SK-N-SH (cell line): ENCODE data around the gene TRIM44.

ENCODE experiments used
- EP300 ChIP-seq, 2 experiments: IDR thresholded peaks; 2 replicates each; pipeline versions ENCODE4 v1.4.0 to v1.6.1; 2012; ENCODE audit warnings: borderline replicate concordance in 1 of 2, low read depth in 1 of 2, low read length in 1 of 2
- JUND ChIP-seq: IDR thresholded peaks from 2 replicates; pipeline ENCODE4 v1.4.0; 2012
- POLR2AphosphoS5 ChIP-seq: IDR thresholded peaks from 2 replicates; pipeline ENCODE4 v1.6.1; 2012; ENCODE audit warnings: low read depth, low read length
- REST ChIP-seq: IDR thresholded peaks from 2 replicates; pipeline ENCODE4 v1.6.1; 2012; ENCODE audit warnings: mild to moderate bottlenecking, low read depth, low read length, moderate library complexity
- TF ChIP-seq, protein P1 (sequence below): fragments of 200-600 bp; sonication (generic); IDR thresholded peaks from 2 replicates; pipeline ENCODE4 v1.6.1; 2017; ENCODE audit warnings: antibody characterized with exemption, mild to moderate bottlenecking, moderate library complexity
- TF ChIP-seq, protein P2 (sequence below): IDR thresholded peaks from 2 replicates; pipeline ENCODE4; 2012
- TF ChIP-seq, protein P3 (sequence below): IDR thresholded peaks from 2 replicates; pipeline ENCODE4 v1.4.0; 2012; ENCODE audit warnings: low read depth, borderline replicate concordance

DNA sequence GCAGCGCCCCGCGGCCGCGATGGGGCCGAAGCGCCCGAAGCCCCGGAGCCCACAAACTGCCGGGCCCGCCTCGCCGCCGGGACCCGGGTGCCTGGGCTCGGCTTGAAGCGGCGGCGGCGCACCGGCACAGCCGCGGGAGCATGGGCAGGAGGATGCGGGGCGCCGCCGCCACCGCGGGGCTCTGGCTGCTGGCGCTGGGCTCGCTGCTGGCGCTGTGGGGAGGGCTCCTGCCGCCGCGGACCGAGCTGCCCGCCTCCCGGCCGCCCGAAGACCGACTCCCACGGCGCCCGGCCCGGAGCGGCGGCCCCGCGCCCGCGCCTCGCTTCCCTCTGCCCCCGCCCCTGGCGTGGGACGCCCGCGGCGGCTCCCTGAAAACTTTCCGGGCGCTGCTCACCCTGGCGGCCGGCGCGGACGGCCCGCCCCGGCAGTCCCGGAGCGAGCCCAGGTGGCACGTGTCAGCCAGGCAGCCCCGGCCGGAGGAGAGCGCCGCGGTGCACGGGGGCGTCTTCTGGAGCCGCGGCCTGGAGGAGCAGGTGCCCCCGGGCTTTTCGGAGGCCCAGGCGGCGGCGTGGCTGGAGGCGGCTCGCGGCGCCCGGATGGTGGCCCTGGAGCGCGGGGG is 44.0 kb upstream of the TRIM44 start:
- TF ChIP-seq, protein P1, sequence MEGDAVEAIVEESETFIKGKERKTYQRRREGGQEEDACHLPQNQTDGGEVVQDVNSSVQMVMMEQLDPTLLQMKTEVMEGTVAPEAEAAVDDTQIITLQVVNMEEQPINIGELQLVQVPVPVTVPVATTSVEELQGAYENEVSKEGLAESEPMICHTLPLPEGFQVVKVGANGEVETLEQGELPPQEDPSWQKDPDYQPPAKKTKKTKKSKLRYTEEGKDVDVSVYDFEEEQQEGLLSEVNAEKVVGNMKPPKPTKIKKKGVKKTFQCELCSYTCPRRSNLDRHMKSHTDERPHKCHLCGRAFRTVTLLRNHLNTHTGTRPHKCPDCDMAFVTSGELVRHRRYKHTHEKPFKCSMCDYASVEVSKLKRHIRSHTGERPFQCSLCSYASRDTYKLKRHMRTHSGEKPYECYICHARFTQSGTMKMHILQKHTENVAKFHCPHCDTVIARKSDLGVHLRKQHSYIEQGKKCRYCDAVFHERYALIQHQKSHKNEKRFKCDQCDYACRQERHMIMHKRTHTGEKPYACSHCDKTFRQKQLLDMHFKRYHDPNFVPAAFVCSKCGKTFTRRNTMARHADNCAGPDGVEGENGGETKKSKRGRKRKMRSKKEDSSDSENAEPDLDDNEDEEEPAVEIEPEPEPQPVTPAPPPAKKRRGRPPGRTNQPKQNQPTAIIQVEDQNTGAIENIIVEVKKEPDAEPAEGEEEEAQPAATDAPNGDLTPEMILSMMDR: no peak
- TF ChIP-seq REST (no peak), POLR2AphosphoS5 (no peak), JUND (no peak), EP300 (IDR thresholded peaks at IDR 0.05; ENCODE audit: borderline replicate concordance in 1 of 2, low read depth in 1 of 2, low read length in 1 of 2) (no peak)
- TF ChIP-seq, protein P2, sequence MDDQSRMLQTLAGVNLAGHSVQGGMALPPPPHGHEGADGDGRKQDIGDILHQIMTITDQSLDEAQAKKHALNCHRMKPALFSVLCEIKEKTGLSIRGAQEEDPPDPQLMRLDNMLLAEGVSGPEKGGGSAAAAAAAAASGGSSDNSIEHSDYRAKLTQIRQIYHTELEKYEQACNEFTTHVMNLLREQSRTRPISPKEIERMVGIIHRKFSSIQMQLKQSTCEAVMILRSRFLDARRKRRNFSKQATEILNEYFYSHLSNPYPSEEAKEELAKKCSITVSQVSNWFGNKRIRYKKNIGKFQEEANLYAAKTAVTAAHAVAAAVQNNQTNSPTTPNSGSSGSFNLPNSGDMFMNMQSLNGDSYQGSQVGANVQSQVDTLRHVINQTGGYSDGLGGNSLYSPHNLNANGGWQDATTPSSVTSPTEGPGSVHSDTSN: no peak
- TF ChIP-seq, protein P3, sequence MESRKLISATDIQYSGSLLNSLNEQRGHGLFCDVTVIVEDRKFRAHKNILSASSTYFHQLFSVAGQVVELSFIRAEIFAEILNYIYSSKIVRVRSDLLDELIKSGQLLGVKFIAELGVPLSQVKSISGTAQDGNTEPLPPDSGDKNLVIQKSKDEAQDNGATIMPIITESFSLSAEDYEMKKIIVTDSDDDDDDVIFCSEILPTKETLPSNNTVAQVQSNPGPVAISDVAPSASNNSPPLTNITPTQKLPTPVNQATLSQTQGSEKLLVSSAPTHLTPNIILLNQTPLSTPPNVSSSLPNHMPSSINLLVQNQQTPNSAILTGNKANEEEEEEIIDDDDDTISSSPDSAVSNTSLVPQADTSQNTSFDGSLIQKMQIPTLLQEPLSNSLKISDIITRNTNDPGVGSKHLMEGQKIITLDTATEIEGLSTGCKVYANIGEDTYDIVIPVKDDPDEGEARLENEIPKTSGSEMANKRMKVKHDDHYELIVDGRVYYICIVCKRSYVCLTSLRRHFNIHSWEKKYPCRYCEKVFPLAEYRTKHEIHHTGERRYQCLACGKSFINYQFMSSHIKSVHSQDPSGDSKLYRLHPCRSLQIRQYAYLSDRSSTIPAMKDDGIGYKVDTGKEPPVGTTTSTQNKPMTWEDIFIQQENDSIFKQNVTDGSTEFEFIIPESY: no peak
